IPS-15b (cell line): ENCODE data around the gene IL3.

Experiments
- H3K27me3 ChIP-seq: one replicate; pipeline ENCODE4 v1.6.1; 2013; ENCODE audit warnings: low read length; ENCODE audit not compliant: control insufficient read depth, insufficient read depth
- H3K36me3 ChIP-seq: one replicate; pipeline ENCODE4 v1.6.1; 2013; ENCODE audit warnings: low read length; ENCODE audit not compliant: control insufficient read depth, insufficient read depth
- H3K4me1 ChIP-seq: one replicate; pipeline ENCODE4 v1.6.1; 2013; ENCODE audit warnings: mild to moderate bottlenecking, low read length; ENCODE audit not compliant: control insufficient read depth, insufficient read depth
- H3K4me3 ChIP-seq: one replicate; pipeline ENCODE4 v1.5.1; 2013; ENCODE audit warnings: low read depth, low read length
- H3K9ac ChIP-seq: one replicate; pipeline ENCODE4 v1.6.1; 2013; ENCODE audit warnings: low read depth, mild to moderate bottlenecking, low read length
- H3K9me3 ChIP-seq: one replicate; pipeline ENCODE4 v1.6.1; 2013; ENCODE audit warnings: mild to moderate bottlenecking, low read length; ENCODE audit not compliant: control insufficient read depth, insufficient read depth

IL3 gene

DNA sequence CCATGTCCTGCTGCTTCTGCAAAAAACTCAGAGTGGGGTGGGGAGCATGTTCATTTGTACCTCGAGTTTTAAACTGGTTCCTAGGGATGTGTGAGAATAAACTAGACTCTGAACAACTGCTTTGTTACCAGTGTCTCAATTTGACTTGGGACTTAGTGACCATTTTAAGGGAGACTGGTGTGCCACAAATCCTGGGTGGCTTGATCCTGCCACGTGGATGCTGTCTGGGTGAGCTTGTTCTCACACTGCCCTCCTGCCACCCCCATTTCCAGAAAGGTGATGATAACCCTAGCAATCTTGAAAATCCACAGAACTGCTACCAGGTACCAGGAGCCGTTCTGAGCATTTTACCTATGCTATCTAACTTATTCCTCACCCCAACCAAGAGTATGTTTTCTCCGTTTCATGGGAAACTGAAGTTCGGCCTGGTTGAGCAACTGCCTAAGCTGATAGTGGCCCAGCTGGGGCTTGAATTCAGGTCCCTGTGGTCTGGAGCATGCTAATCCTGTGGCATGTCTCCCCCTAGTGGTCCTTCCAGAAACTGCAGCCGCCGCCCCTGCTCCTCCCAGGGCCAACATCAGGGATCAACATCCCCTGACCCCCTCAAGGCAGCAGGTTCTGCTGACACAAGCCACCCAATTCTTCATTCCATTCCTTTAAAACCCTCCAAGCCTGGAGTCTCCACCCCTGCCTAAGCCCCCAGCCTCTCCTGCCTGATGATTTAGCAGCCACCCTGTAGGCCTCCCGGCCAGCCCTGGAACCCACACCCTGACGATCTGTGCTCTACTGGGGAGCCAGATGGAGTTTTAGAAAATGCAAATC is 2.8 kb downstream of the IL3 start:
- no peaks in the 10 kb centered on the region for H3K27me3 ChIP-seq
- no peak overlapping the region for H3K4me3 ChIP-seq
- H3K4me1 ChIP-seq, result no peaks in the 10 kb centered on the region
- H3K9me3 ChIP-seq, result no peaks in the 10 kb centered on the region
- H3K36me3 ChIP-seq, result no peaks in the 10 kb centered on the region
- H3K9ac ChIP-seq, result no peak overlapping the region

DNA sequence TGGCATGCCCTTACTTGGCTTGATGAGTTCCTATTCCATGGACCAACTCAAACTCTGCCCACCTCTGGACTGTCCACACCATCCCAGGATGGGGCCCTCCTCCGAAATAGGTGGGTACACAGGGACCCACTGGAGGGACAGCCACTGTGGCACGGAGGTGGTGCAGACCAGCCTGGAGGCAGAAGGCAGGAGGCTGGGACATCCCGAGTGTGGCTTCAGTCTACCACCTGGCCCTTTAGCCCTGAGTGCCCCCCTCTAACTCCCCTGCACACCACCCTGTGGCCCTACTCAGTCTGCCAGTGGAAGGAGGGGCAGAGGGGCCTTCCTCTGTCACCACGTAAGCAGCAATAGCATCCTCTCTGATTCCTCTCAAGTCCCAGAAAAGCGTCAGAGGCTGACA is 3.7 kb downstream of the IL3 start:
- H3K4me3 ChIP-seq, result no peak overlapping the region
- no peaks in the 10 kb centered on the region for H3K36me3 ChIP-seq
- H3K9me3 ChIP-seq, result no peaks in the 10 kb centered on the region
- H3K27me3 ChIP-seq, result no peaks in the 10 kb centered on the region
- no peaks in the 10 kb centered on the region for H3K4me1 ChIP-seq
- no peak overlapping the region for H3K9ac ChIP-seq

DNA sequence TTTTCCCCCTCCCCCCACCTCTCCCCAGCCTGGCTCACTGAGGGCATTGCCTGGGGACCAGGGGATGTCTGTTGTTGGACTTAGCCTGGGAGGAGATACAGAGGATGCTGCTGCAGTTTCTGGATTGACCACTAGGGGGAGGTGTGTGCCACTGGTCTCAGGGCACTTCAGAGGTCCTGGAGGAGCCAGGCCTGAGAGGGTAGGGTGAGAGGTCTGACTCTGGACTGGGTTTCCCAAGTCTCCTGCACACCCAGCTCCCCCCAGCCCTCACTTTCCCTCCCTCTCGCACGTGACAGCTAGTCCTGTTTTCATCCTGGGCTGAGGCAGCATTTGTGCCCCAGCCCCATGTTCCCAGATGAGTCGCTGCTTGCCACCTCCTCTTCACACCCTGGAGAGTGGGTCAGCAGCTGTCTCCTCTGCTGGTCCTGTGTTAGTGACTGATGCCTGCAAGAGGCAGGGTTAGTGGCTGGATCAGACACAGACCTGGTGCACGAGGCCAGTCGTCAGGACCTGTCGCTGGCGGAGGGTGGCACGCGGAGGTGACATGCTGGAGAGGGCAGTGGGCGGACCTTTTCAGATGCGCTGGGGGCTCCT is 4.4 kb downstream of the IL3 start:
- no peaks in the 10 kb centered on the region for H3K27me3 ChIP-seq
- no peak overlapping the region for H3K4me3 ChIP-seq
- no peaks in the 10 kb centered on the region for H3K9me3 ChIP-seq
- no peaks in the 10 kb centered on the region for H3K36me3 ChIP-seq
- H3K4me1 ChIP-seq, result no peaks in the 10 kb centered on the region
- H3K9ac ChIP-seq, result no peak overlapping the region

DNA sequence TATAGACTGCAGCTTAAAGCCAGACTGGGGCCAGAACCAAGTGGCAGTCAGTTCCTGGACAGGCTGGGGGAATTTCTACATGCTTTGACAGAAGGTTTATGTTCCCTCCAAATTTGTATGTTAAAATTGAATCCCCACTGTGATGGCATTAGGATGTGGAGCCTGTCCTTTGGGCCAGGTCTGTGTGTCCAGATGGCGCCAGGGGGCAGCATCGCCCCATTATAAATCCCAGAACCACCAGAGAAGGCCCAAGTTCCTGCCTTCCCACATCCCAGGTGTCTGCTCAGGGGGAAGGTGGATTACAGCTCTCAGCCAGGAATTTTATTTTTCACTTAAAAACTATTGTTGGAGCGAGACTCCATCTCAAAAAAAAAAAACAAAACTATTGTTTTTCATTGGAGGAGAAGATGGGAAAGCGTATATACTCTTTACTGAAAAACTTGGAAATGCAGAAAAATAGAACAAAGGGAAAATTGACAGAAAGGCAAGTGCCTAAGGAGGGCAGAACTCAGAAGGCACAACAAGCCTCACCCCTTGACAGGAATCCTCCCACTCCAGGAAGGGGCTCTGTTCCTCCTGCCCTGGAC is 5.0 kb downstream of the IL3 start:
- H3K36me3 ChIP-seq, result no peaks in the 10 kb centered on the region
- no peaks in the 10 kb centered on the region for H3K27me3 ChIP-seq
- no peak overlapping the region for H3K9ac ChIP-seq
- H3K9me3 ChIP-seq, result no peaks in the 10 kb centered on the region
- H3K4me1 ChIP-seq, result no peaks in the 10 kb centered on the region
- H3K4me3 ChIP-seq, result no peak overlapping the region

DNA sequence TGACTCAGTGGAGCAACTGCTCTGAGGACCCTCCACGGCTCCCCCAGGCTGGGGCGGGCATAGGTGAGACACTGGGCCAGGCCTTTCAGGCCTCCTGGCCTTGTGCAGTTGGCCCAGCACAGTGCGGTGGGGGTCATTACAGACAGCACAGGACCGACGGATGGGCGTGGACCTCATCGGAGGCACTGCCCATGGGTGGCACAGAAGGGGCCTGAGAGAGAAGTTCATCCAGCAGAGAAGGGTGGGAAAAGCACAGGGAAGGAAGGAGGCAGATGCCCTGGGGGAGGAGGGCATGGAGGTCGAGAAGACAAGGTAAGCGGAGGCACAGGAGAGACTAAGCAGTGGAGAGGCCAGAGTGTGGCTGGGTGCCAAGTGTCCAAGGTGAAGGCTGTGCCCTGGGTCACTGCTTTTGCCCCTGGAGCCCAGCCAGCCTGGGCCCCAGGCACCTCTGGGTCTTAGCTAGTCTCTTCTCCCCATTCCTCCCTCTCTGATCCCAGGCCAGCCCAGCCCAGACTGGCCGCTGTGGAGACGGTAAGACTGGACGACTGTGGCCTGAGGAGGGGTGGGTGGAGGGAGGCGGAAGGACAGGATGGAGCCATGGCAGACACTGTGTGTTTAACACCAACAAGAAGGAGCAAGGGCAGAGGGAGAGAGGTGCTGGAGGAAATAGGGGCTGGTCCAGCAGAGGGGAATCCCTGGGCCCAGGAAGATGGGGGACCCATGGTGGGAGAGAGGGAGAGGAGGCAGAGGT is 5.7 kb downstream of the IL3 start:
- H3K36me3 ChIP-seq, result no peaks in the 10 kb centered on the region
- no peaks in the 10 kb centered on the region for H3K9me3 ChIP-seq
- H3K27me3 ChIP-seq, result no peaks in the 10 kb centered on the region
- no peak overlapping the region for H3K4me3 ChIP-seq
- H3K4me1 ChIP-seq, result no peaks in the 10 kb centered on the region
- H3K9ac ChIP-seq, result no peak overlapping the region

DNA sequence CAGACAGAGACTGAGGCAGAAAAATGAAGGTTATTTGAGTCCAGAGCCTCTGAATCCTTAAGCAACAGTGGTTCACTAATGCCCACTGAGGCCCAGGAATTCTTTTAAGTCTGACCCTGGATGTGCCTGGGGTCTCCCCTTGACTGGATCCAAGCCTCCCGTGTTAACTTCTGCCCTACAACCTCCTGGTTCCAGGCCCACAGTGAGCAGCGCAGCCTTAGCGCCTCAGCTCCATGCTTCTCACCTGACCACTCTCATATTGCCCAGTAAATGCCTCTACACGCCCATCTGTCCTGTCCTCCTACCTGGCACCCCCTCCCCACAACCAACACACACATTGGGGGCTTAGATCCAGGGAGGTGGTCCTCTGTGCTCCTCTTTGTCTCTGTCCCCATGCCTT is 6.4 kb downstream of the IL3 start:
- Histone ChIP-seq H3K9me3 (no peaks in the 10 kb centered on the region), H3K4me1 (no peaks in the 10 kb centered on the region), H3K4me3 (no peak overlapping the region), H3K36me3 (no peaks in the 10 kb centered on the region), H3K9ac (no peak overlapping the region), H3K27me3 (no peaks in the 10 kb centered on the region)

DNA sequence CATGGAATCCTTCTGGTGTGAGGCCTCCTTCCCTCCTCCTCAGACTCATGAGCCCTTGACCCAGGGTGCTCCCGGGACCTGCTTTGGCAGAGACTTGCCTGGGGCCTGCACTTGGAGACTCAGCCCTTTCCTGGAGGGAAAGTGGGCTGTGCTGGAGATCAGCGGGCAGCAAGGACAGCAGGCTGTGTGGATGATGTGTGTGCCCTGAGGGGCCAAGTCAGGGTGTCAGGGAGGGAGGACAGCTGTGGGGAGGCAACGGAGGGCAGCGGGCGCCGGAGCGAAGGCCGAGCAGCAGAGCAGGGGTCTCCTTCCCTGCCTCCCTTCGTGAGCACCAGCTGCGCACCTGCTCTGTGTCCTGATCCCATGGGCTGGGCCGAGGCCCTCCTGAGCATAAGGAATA is 7.0 kb downstream of the IL3 start:
- H3K27me3 ChIP-seq, result no peaks in the 10 kb centered on the region
- H3K36me3 ChIP-seq, result no peaks in the 10 kb centered on the region
- H3K4me3 ChIP-seq, result no peak overlapping the region
- no peaks in the 10 kb centered on the region for H3K9me3 ChIP-seq
- H3K4me1 ChIP-seq, result no peaks in the 10 kb centered on the region
- no peak overlapping the region for H3K9ac ChIP-seq

DNA sequence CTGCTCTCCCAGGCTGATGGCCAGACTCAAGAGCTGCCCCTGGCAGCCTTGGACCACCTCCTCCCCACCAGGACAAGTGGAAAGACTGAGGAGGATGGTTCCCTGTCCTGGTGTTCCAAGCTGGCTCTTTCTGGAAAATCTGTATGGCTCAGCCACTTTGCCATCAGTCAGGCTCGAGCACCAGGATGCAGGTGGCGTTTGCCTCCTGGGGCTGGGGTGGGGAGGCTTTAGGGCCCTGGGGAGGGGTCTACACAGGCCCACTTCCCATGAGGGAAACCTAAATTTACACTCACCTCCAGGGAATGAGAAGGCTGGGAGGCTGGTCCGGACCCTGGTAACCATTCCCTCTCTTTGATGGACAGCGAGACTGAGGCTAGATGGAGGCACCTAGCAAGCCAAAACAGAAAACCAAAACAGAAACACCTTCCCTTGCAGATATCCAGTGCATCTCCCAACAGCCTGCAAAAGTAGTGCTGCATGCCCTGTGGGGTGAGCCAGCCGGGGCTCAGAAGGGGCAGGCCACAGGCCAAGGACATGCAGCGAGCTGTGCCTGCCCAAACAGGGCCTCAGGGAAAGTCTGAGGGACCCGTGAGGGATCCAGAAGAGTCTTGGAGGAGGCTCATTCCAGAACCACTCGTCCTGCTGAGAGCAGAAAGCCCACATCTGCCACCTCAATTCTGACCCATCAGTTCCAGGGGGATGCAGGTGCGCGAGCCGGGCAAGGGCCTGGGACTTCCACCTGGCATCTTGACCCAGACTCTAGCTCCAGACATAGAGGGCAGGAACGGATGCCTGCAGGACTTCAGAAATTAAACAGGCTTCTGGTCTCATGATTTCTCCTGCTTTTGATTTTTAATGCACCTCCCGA is 7.7 kb downstream of the IL3 start:
- no peak overlapping the region for H3K9ac ChIP-seq
- no peaks in the 10 kb centered on the region for H3K4me1 ChIP-seq
- no peaks in the 10 kb centered on the region for H3K9me3 ChIP-seq
- H3K27me3 ChIP-seq, result no peaks in the 10 kb centered on the region
- H3K4me3 ChIP-seq, result no peak overlapping the region
- no peaks in the 10 kb centered on the region for H3K36me3 ChIP-seq

DNA sequence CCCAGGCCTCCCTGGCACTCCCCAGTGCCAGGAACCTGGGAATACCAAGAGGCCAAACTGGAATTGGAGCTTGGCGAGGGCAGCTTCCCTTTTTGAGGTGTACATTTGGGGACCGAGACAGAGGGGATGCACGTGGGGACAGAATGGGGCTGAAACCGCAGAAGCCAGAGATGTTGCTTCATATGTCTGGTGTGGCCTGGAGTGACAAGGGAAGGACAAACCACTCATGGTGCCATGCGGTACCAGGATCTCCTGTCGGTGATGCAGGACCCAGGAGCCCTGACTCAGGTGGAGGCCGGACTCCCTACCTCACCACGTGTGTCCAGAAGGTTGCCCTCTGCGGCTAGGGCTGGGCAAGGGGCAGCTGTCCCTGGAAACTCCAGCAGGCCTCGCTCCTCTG is 9.1 kb downstream of the IL3 start:
- no peaks in the 10 kb centered on the region for H3K36me3 ChIP-seq
- no peaks in the 10 kb centered on the region for H3K27me3 ChIP-seq
- H3K4me1 ChIP-seq, result no peaks in the 10 kb centered on the region
- H3K9me3 ChIP-seq, result no peaks in the 10 kb centered on the region
- H3K9ac ChIP-seq, result no peak overlapping the region
- H3K4me3 ChIP-seq, result no peak overlapping the region

DNA sequence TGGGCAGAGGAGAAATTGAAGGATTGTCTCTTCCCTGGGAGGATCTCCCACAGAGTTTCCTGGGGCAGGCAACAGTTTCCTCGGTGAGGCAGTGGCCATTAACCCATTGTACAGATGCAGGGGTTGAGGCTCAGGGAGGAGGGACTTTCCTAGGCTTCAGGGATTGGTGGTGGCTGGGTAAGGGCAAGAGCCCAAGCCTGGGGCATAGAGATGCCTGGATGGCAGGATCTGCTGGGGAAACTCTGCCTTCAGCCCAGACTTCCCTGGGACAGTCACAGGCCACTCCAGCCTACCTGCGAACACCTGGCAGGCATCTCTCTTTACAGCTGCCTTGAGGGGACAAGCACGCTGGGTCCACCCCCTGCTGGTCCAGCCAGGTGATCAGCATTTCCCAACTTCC is 9.5 kb downstream of the IL3 start:
- H3K9me3 ChIP-seq, result no peaks in the 10 kb centered on the region
- H3K4me3 ChIP-seq, result no peak overlapping the region
- H3K4me1 ChIP-seq, result no peaks in the 10 kb centered on the region
- no peaks in the 10 kb centered on the region for H3K36me3 ChIP-seq
- no peaks in the 10 kb centered on the region for H3K27me3 ChIP-seq
- no peak overlapping the region for H3K9ac ChIP-seq
